Kasumi-1 (cell line): ENCODE measurements around the gene CRAMP1.

ENCODE experiments used
- DNase-seq, 2 experiments: peaks; one replicate each; lab custom pipeline; 2025; lab: John Stamatoyannopoulos, UW

The CRAMP1 gene

DNA sequence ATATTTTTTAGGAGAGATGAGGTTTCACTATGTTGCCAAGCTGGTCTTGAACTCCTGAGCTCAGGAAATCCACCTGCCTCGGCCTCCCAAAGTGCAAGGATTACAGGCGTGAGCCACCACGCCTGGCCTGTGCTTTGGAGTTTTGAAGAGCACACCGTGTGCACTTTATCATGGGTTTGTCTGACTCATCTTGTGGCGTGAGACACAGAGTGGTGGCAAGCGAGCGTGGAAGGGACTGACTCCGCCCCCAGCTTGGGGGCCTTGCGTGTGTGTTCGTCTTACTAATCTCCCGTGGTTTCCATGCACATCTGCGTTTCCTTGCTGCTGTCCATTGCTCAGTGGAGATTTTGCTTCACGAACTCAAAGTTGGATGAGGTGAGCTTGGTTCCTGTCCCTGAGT lies 22.9 kb downstream of the CRAMP1 start:
- no peak for DNase-seq

DNA sequence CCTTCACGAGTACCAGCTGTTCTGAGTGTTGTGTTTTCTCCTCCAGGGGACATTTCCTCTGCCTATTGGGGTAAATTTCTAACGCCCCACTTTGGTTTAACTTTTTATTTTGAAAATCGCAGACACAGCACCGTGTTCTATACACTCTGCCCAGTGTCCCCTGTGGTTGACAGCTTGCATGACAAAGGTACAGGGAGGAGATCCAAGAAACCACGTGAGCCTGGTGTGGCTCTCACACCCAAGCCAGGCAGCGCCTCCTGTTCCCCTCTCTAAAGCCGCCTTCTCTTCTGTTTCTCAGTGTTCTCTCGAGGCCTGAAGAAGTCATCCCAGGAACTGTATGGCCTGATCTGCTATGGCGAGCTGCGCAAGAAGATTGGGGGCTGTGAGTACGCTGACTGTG lies 25.4 kb downstream of the CRAMP1 start:
- DNase-seq: no peak

DNA sequence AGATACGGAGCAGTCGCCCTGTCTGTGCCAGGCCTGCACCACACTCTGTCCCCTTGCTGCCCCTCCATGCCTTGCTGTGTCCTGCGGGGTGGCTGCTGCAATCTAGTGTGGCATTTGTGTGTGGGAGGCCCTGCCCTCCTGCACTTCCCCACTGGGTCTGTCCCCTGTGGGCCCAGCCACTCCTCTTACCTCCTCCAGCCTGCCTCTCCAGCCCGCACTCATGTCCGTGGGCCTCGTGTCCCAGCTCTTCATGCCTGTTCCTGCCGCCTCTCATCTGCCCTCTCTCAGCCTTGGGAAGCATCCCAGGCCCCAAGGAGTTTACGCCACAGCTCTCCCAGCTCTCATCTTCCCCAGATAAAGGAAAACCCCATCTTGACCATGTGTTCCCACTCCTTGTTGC lies 26.6 kb downstream of the CRAMP1 start:
- DNase-seq: no peak

GRCh38 chr16:1639282-1639681 lies 27.1 kb downstream of the CRAMP1 start:
- DNase-seq: no peak

DNA sequence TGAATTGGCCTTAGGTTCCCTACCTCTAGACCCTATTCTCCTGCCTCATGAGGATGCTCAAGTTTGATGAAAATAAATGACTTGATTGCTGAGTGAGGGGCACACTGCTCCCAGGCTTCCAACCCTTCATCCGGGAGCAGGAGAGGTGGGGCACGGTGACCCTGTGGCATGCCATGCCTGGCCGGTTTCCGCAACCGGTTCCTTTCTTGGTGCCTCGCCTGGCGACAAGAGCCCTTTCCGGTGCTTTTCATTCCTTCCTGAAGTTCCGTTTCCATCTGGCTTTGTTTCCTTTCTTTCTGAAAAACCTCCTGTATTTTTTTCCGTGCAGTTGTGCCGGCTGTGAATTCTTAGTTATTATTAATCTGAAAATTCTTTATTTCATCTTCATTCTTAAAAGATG lies 27.7 kb downstream of the CRAMP1 start:
- no peak for DNase-seq

DNA sequence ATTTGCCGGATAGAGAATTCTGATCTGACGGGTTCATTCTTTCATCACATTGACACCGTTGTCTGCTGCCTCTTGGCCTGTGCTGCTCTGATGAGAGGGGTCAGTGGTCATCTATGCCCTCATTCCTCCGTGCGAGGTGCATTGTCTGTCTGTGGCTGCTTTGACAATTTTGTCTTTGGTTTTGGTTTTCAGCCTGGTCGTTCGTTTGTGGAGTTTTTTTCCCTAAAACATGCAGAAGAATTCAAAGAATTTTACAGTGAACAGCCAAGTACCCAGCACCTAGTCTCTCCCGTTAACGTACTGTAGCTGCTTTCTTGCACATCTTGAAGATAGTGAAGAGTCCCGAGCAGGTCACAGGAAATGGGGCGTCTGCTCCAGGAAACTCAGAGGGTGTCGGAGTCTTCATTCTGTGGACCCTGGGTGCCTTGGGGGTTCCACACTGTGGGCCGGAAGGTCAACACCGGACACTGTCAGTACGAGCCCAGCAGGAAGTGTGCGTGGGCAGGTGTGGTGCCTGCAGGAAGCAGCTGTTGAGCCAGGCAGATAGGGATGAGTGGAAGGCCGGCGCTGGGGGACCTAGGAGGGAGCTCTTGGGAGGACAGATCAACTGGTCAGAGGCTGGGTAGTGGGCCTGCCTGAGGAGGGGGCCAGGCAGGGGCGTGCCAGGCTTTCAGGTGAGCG lies 28.2 kb downstream of the CRAMP1 start:
- no peak for DNase-seq

DNA sequence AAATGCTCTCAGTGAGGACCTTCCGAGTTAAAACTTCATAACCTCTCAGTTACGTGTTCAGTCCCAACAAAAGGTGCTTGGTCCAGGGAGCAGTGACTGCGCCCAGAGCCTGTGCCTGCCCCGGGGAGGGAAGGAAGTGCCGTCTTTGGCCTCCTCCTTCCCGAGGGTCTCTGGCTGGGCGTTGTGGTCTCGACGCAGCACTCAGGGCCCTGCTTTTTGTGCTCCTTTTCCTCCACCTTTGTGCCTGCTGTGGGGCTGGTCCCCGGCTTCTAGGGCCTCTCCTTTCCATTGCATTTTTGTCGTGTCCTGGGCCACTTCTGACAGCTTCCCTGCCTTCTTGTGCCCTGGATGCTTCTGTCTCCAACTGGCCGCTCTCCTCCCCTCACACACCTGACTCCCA lies 29.1 kb downstream of the CRAMP1 start:
- no peak for DNase-seq

DNA sequence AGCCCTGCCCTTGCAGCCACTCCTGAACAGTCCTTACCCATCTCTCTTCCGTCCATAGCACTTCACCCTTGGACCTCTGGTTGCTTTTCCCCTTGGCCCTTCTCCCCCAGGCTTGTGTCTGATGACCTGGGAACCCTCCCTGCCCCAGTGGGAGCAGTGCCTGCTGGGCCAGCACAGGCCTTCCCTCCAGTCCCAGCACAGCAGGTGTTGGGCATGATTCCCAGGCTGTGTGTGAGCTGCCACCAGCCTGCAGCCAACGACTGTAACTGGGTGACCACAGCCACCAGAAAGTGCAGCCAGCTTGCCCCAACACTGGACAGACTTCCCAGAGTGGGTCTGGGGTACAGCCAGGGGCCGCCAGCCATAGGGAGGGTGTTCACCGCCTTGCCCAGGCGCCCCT lies 30.0 kb downstream of the CRAMP1 start:
- no peak for DNase-seq

GRCh38 chr16:1642753-1643152 lies 30.6 kb downstream of the CRAMP1 start:
- DNase-seq: no peak

DNA sequence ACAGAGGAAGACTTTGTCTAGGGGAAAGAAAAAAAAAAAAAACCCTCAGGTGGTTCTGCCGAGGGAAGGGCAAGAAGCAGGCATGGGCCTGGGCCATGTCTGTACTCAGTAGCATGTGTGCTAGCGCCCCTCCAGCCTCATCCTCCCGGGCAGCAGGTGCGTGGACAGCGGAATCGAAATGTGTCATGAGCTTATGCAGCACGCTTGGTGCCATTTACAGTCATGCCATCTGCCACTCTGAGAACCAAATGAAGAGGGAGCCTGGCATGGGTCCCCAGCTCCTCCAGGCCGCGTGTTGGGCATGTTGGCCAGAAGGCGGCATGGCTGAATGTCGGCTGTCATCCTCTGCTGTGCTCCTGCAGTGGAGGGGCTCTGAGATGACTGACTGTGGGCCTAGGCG lies 31.4 kb downstream of the CRAMP1 start:
- no peak for DNase-seq

DNA sequence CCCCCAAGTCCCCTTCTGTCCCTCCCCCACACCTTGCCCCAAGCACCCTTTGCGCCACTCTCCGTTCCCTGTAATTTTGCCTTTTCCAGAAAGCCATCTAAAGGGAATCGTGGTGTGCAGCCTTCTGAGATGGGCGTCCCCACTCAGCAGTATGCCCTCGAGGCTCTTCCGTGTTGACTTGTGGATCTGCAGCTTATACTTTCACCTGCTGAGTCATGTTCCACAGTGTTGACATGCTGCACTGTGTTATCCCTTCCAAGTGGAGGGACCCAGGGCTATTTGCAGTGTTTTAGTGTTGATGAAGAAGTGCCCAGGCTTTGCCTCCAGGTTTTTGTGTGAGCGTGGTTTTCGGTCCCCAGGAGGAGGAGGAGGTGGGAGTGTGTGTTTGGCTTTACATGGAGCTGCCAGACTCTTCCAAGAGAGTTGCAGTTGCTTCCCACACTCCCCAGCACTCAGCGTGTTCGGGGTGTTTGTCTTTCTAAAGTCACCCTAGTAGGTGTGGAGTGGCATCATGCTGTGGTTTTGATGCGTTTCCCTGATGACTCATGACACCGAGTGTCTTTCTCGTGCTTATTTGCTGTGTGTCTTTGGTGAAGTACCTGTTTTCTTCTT lies 33.9 kb downstream of the CRAMP1 start:
- peak in 1 of 2 experiments; percentile 0 for DNase-seq

- peak; percentile 6 to 24 for DNase-seq
Observed at GRCh38 chr16:1647856-1648255, 35.7 kb downstream of the CRAMP1 start.

- no peak for DNase-seq
Observed at GRCh38 chr16:1650131-1650530, 38.0 kb downstream of the CRAMP1 start.

GRCh38 chr16:1651094-1651973 lies 39.2 kb downstream of the CRAMP1 start:
- DNase-seq: no peak

DNA sequence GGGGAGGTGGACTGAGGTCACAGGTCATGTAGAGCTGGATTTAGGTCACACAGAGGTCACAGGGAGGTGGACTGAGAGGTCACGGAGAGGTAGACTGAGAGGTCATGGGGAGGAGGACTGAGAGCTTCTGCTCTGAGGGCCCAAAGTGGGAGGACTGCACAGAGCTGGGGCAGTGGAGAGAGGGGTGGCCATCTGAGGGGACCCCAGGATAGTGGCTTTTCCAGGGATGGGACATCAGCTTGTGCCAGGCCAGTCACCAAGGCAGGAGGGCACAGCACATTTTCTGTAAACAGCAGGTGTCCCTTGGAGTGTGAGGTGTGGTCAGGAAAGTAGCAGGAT lies 39.8 kb downstream of the CRAMP1 start:
- no peak for DNase-seq

DNA sequence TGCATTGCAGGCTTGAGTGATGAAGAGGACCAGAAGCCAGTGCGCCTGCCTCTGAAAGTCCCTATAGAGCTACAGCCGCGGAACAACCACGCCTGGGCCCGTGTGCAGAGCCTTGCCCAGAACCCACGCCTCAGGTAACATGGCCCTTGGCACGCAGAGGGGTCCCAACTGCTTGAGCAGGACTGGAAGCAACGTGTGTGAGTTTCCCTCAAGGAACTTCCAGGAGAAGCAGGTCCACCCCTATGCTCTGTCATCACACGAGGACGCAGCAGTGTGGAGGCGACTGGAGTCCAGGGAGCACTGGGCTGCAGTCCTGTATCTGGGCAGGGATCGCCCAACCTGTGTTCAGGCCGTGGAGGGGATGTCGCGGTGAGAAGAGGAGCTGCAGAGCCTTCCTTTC lies 40.9 kb downstream of the CRAMP1 start:
- no peak for DNase-seq

- DNase-seq: peak; percentile 23 to 40
Observed at GRCh38 chr16:1654505-1655268, 42.5 kb downstream of the CRAMP1 start.

- no peak for DNase-seq
Observed at GRCh38 chr16:1655269-1655807, 43.2 kb downstream of the CRAMP1 start.

DNA sequence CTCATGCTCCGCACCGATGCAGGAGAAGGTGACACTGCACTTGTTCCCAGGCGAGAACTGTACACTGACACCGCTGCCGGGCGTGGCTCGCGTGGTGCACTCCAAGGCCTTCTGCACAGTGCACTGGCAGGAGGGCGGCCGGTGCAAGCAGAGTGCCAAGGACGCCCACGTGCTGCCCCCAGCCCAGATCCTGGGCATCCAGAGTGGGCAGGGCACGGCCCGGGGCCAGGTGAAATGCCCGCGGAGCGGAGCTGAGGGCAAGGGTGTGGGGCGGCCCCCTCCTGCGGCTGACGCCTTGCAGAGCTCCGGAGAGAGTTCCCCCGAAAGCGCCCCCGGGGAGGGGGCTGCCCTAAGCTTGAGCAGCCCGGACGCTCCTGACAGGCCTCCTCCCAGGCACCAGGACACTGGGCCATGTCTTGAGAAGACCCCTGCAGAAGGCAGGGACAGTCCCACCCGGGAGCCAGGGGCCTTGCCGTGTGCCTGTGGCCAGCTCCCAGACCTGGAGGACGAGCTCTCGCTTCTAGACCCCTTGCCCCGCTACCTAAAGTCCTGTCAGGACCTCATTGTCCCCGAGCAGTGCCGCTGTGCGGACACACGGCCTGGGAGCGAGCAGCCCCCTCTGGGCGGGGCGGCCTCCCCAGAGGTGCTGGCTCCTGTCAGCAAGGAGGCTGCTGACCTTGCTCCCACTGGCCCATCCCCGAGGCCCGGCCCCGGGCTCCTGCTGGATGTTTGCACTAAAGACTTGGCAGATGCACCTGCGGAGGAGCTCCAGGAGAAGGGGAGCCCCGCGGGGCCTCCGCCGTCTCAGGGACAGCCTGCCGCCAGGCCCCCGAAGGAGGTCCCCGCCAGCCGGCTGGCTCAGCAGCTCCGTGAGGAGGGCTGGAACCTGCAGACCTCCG lies 44.0 kb downstream of the CRAMP1 start:
- DNase-seq: no peak

DNA sequence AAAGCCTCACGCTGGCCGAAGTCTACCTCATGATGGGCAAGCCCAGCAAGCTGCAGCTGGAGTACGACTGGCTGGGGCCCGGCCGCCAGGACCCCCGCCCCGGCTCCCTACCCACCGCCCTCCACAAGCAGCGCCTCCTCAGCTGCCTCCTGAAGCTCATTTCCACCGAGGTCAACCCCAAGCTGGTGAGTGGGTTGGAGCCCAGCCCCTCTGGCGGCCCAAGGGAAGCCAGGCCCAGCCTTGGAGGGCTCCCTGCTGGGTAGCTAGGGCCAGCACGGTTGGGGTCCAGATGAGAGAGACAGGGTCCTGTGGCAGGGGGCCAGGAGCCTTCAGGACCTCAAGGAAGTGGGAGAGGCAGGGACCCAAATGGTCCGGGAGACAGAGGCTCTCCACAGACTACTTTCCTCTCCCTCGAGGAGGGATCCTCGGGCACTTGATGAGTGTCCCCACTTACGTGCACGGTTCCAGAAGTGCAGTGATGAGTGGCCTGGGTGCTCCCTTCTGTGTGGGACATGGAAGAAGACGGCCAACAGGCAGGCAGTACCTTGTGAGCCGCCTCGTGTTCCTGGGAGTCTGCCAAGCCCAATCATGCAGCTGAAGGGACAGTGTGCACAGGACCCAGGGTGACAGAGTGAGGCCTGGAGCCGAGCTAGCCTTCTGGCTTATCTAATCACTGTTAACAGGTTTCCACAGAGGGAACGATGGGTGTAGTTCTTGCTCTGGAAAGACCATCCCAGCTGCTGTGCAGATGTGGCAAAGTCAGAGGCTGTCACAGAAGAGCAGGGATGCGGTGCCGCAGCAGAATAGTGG lies 44.9 kb downstream of the CRAMP1 start:
- no peak for DNase-seq
